Gastrocnemius medialis (tissue), 4 donors: ENCODE measurements around the gene PRKCA. TPM values are rescaled to one million over a fixed set of nuclear protein-coding genes. Genes with fewer than 3 reads are reported as not detected.

Experiments
- ATAC-seq, 2 donors: fragments of 150-250 bp; one replicate each; pipeline ENCODE4 v1.9.1; 2016
- DNase-seq, 2 donors: peaks; one replicate each; pipeline ENCODE4 v3.0.0-alpha.2; 2019
- H3K27ac ChIP-seq, 4 donors: fragments of 200-600 bp; sonication (generic); 1 replicate in 1 of 4; 2 replicates in 3 of 4; pipeline ENCODE4 v1.5.1; 2016 to 2018; ENCODE audit warnings: mild to moderate bottlenecking in 2 of 4, moderate library complexity in 1 of 4
- H3K27me3 ChIP-seq, 3 donors: fragments of 200-600 bp; sonication (generic) in 2 of 3; 1 replicate in 1 of 3; 2 replicates in 2 of 3; pipeline versions ENCODE4 v1.5.1 to v1.6.0; 2016 to 2019; ENCODE audit warnings: mild to moderate bottlenecking in 1 of 3, moderate library complexity in 1 of 3
- H3K36me3 ChIP-seq, 2 donors: fragments of 200-600 bp; sonication (generic) in 1 of 2; one replicate each; pipeline ENCODE4 v1.5.1; 2017 to 2018
- H3K4me1 ChIP-seq, 2 donors: fragments of 200-600 bp; sonication (generic) in 1 of 2; one replicate each; pipeline ENCODE4 v1.5.1; 2016 to 2017; ENCODE audit warnings: mild to moderate bottlenecking in 2 of 2
- H3K4me3 ChIP-seq, 4 donors: fragments of 200-600 bp; sonication (generic) in 3 of 4; 1 replicate in 1 of 4; 2 replicates in 3 of 4; pipeline ENCODE4 v1.5.1; 2016 to 2019; ENCODE audit warnings: mild to moderate bottlenecking in 2 of 4
- H3K9me3 ChIP-seq, 3 donors: fragments of 200-600 bp; sonication (generic) in 2 of 3; 1 replicate in 1 of 3; 2 replicates in 2 of 3; pipeline ENCODE4 v1.5.1; 2016 to 2019
- POLR2A ChIP-seq, 2 donors: fragments of 450-650 bp; IDR thresholded peaks; one replicate each; pipeline ENCODE4 v1.6.1; 2017; ENCODE audit warnings: antibody characterized with exemption in 2 of 2, mild to moderate bottlenecking in 2 of 2, moderate library complexity in 2 of 2
- in situ Hi-C, 4 donors: fragments of 200-750 bp; cut with MboI; loops; one replicate each; pipeline versions ENCODE4 v1.15.0 to v1.8.0; 2017; ENCODE audit warnings: low sequenced_read_pairs in 4 of 4
- intact Hi-C: fragments of 100-400 bp; cut with DNase I; formaldehyde crosslinking; loops from one replicate; pipeline ENCODE4 v1.15.1; 2023; ENCODE audit warnings: low total_unique reads
- total RNA-seq, 4 donors: library from RNA; depleted of rRNA; stranded (reverse); fragments of >200 nt; gene quantifications; one replicate each; pipeline versions ENCODE4 v1.1.0 to v1.2.3, GENCODE V29; 2016
- TF ChIP-seq, protein P1 (sequence below), 5 experiments: fragments of 450-650 bp in 3 of 5; fragments of 200-600 bp in 2 of 5; sonication (generic) in 2 of 5; IDR thresholded peaks in 4 of 5; conservative IDR thresholded peaks in 1 of 5; 1 replicate in 4 of 5; 2 replicates in 1 of 5; pipeline ENCODE4 v1.5.1; 2016 to 2019; ENCODE audit warnings: antibody characterized with exemption in 5 of 5, mild to moderate bottlenecking in 3 of 5, moderate library complexity in 3 of 5

The PRKCA gene
- total RNA-seq, 4 donors from 2014 or later, result 7.6 to 16.8 (median 11.1) TPM

GRCh38 chr17:66379996-66380395 is 77.6 kb downstream of the PRKCA start:
- intact Hi-C loops, result no loop called here
- H3K4me1 ChIP-seq, result peaks cover 0 to 6% of the 10 kb centered on the region in 2 donors
- H3K9me3 ChIP-seq, result no peaks in the 10 kb centered on the region
- in situ Hi-C loops, result no loop called here
- H3K4me3 ChIP-seq, result no peak overlapping the region
- ATAC-seq, result no peak
- TF ChIP-seq POLR2A (IDR thresholded peaks at IDR 0.05), result no peak
- TF ChIP-seq, protein P1, sequence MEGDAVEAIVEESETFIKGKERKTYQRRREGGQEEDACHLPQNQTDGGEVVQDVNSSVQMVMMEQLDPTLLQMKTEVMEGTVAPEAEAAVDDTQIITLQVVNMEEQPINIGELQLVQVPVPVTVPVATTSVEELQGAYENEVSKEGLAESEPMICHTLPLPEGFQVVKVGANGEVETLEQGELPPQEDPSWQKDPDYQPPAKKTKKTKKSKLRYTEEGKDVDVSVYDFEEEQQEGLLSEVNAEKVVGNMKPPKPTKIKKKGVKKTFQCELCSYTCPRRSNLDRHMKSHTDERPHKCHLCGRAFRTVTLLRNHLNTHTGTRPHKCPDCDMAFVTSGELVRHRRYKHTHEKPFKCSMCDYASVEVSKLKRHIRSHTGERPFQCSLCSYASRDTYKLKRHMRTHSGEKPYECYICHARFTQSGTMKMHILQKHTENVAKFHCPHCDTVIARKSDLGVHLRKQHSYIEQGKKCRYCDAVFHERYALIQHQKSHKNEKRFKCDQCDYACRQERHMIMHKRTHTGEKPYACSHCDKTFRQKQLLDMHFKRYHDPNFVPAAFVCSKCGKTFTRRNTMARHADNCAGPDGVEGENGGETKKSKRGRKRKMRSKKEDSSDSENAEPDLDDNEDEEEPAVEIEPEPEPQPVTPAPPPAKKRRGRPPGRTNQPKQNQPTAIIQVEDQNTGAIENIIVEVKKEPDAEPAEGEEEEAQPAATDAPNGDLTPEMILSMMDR (IDR thresholded peaks at IDR 0.05 in 4 of 5, conservative IDR thresholded peaks at IDR 0.05 in 1 of 5), result no peak
- no peak for DNase-seq
- H3K27me3 ChIP-seq, result no peaks in the 10 kb centered on the region
- H3K27ac ChIP-seq, result no peak overlapping the region
- H3K36me3 ChIP-seq, result no peaks in the 10 kb centered on the region

DNA sequence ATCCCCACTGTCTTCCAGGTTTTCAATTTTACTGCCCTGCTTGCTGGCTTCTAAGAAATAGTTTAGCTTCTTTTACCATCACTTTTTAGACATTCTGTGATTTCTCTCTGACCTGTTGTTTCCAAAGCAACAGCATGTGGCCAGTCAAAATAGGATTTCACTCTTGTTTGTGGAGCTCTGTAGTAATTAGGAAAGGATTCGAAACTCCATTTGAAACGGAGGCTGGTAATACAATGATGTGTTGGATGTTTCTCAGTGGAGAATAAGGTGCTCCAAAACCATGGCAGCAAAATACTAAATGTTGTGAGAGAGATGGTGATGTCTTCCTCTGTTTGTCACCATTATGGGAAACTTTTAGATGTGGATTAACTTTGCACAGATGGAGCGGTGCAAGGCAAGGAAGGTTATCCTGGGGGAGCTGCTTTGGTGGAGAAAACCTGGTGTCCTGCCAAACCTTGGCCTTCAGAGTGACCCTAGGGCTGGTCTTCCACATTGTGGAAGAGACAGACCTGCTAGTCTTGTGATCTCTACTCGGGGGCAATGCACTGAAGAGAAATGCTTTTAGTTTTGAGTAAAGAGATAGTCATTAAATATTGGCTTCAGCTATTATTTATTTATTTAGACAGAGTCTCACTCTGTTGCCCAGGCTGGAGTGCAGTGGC is 79.4 kb downstream of the PRKCA start:
- H3K36me3 ChIP-seq, result no peaks in the 10 kb centered on the region
- DNase-seq (no peak), ATAC-seq (no peak)
- no peaks in the 10 kb centered on the region for H3K9me3 ChIP-seq
- no peak for TF ChIP-seq POLR2A (IDR thresholded peaks at IDR 0.05)
- TF ChIP-seq, protein P1 (IDR thresholded peaks at IDR 0.05 in 4 of 5, conservative IDR thresholded peaks at IDR 0.05 in 1 of 5), result no peak
- intact Hi-C loops (no loop called here), in situ Hi-C loops (no loop called here)
- H3K4me3 ChIP-seq, result no peak overlapping the region
- no peak overlapping the region for H3K27ac ChIP-seq
- H3K4me1 ChIP-seq, result peaks cover 0 to 6% of the 10 kb centered on the region in 2 donors
- no peaks in the 10 kb centered on the region for H3K27me3 ChIP-seq

DNA sequence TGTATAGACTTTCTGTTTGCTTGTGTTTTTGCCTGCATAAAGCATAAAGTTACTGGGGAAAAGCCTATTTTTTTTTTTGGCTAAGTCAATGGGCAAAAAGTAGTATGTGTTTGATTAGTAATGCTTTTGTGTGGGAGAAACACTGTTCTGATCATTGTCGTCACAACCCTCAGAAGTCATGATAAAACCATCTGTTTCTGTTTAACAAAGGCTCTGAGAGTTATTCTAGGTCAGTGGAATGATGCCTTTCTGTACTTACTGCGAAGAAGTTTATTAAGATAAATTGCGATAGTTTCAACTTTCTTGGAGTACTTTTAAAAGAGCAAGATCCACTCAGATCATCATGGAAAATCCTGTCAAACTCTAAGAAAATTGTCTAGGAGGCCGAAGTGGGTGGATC is 80.9 kb downstream of the PRKCA start:
- no peak overlapping the region for H3K27ac ChIP-seq
- in situ Hi-C loops, result no loop called here
- TF ChIP-seq, protein P1 (IDR thresholded peaks at IDR 0.05 in 4 of 5, conservative IDR thresholded peaks at IDR 0.05 in 1 of 5), result no peak
- no peak for TF ChIP-seq POLR2A (IDR thresholded peaks at IDR 0.05)
- H3K9me3 ChIP-seq, result no peaks in the 10 kb centered on the region
- DNase-seq, result no peak
- H3K4me1 ChIP-seq, result peaks cover 0 to 6% of the 10 kb centered on the region in 2 donors
- H3K27me3 ChIP-seq, result no peaks in the 10 kb centered on the region
- ATAC-seq, result no peak
- no peaks in the 10 kb centered on the region for H3K36me3 ChIP-seq
- H3K4me3 ChIP-seq, result no peak overlapping the region
- intact Hi-C loops, result no loop called here

- Histone ChIP-seq H3K4me1 (no peaks in the 10 kb centered on the region), H3K27me3 (no peaks in the 10 kb centered on the region), H3K4me3 (no peak overlapping the region), H3K9me3 (no peaks in the 10 kb centered on the region), H3K36me3 (no peaks in the 10 kb centered on the region), H3K27ac (no peak overlapping the region)
- no peak for DNase-seq
- TF ChIP-seq, protein P1 (IDR thresholded peaks at IDR 0.05 in 4 of 5, conservative IDR thresholded peaks at IDR 0.05 in 1 of 5), result no peak
- no peak for TF ChIP-seq POLR2A (IDR thresholded peaks at IDR 0.05)
- no peak for ATAC-seq
- intact Hi-C loops, result no loop called here
- in situ Hi-C loops, result no loop called here
Measured at GRCh38 chr17:66386498-66387351, 84.3 kb downstream of the PRKCA start.
